GM08714 (cell line): ENCODE results near the gene ATP6V1A.

ENCODE experiments used
- H3K4me3 ChIP-seq: fragments of 200-500 bp; sonication (Bioruptor generic); 2 replicates; pipeline ENCODE4 v1.5.1; 2014; ENCODE audit warnings: mild to moderate bottlenecking, low read length, inconsistent platforms
- ZNF274 ChIP-seq: IDR thresholded peaks from 2 replicates; pipeline ENCODE4 v1.6.1; 2012; ENCODE audit warnings: mild to moderate bottlenecking, low read depth, low read length

ATP6V1A gene

DNA sequence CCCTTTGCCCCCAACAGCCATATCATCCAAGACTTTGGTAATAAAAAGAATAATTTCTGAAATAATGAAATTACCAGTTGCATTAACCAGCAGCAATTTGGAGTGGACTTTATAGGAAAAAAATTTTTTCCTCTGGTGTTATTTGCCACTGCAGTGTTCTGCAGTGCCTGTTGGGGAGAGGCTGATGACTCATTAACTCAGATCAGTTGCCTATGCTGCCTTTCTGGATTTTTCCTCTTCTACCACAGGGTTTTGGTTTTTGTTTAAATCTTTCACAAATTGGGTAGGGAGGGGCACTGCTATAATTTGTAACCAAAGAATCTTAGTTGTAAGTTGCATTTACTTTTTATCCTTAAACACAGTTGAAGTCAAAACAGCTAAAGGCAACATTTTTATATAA lies 22.7 kb downstream of the ATP6V1A start:
- TF ChIP-seq ZNF274, result no peak
- H3K4me3 ChIP-seq, result no peak overlapping the region

- no peak overlapping the region for H3K4me3 ChIP-seq
- no peak for TF ChIP-seq ZNF274
These were observed 25.2 kb downstream of the ATP6V1A start for GRCh38 chr3:113771993-113772392.

- H3K4me3 ChIP-seq, result no peak overlapping the region
- TF ChIP-seq ZNF274, result no peak
These were observed 26.5 kb downstream of the ATP6V1A start for GRCh38 chr3:113773381-113773780.

DNA sequence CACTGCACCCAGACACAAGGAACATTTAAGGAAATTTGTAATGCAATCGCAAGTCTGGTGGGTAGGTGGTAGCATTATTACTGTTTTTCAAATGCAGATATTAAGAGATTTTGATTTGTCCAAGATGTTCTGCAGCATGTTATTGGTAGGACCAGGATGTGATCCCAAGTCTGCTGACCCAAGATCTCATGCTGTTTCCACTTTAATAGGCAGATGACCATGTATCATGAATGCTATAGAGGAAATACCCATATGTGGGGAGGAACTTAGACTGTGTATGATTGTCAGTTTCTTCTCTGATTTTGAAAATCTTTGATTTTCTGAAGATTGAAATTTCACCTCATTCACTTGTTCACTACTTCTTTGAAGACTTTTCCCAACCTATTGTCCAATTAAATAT lies 28.7 kb downstream of the ATP6V1A start:
- TF ChIP-seq ZNF274, result no peak
- no peak overlapping the region for H3K4me3 ChIP-seq

DNA sequence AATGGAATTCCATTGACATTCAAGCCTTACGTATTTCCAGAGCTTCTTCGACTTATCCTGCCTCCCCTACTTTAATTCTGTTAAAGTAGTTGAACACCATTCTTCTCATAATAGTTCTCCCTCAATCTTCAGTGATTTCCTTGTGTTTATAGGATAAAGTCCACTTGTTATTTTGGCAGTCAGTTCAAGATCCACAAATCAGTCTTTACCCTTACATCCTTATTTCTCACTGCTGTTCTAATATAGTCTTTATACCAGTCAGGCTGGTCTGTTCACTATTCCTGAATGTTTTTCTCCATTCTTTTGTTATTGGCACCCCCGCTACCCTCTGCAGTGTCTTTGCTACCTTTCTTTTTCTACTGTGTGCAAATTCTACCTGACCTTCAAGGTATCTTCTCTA lies 29.7 kb downstream of the ATP6V1A start:
- H3K4me3 ChIP-seq, result no peak overlapping the region
- TF ChIP-seq ZNF274, result no peak

DNA sequence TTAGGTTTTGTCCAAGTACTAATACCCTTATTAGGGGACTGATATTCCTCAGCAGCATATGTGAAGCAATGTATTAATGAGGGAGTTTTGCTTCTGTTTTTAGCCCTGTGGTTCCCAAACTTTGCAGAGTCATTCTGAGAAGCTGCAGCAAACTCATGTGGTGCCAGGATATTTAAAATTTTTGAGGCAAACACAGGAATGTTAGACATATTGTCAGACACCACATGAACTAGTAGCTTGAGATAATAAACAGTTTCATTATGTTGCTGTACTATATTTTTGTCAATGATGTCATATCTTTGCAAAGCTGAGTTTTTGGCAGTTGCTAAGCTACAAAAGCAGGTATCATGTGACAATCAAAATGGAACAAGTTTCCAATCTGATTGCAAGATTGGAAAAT lies 36.6 kb downstream of the ATP6V1A start:
- no peak overlapping the region for H3K4me3 ChIP-seq
- TF ChIP-seq ZNF274, result no peak

DNA sequence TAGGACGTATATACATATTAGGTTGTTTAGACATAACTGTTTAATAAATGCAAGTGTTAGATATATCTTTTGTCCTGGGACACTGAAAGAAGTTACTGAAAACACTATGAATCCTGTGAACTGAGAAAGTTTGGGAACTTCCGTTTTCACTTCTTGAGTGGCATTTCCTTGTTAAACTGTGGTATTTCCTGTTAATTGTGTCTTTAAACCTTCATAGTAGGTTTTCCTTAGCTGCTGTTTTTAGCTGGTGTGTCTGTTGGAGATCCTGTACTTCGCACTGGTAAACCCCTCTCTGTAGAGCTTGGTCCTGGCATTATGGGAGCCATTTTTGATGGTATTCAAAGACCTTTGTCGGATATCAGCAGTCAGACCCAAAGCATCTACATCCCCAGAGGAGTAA lies 37.1 kb downstream of the ATP6V1A start:
- TF ChIP-seq ZNF274, result no peak
- H3K4me3 ChIP-seq, result no peak overlapping the region

DNA sequence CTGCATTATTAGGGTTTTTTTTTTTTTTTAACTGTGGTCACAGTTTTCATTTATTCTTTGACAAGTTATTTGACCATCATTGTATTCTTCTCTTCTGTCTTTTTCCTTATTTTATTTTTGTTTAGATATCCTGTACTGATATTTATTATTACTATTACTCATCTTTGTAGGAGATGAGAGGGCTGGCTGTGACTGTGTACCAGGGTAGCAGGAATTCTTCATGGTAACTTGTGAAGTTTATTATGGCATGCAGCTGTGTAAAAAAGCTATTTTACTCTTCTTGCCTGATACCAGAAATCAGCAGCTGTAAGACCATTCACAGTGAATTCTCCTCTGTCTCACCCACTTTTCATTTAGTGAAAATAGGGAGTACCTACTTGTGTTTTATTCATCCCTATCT lies 44.5 kb downstream of the ATP6V1A start:
- no peak overlapping the region for H3K4me3 ChIP-seq
- no peak for TF ChIP-seq ZNF274

DNA sequence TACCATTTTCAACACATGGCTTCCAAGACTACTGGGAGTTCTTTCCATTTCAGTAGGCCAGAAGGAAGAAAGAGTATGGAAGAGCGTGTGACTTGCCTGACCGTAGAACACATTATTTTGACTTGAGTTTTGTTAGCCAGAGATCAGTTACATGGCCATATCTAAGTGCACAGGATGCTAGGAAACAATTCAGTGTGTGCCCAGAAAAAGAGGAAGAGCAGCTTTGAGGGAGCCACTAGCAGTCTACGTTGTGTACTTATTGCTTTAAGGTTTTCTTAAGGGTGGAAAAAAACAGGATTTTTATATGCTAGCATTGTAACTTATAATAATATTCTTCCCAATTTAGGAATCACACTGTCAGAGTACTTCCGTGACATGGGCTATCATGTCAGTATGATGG lies 47.7 kb downstream of the ATP6V1A start:
- TF ChIP-seq ZNF274, result no peak
- H3K4me3 ChIP-seq, result no peak overlapping the region

GRCh38 chr3:113795693-113796092 lies 48.9 kb downstream of the ATP6V1A start:
- no peak overlapping the region for H3K4me3 ChIP-seq
- TF ChIP-seq ZNF274, result no peak

GRCh38 chr3:113802795-113803455 lies 56.1 kb downstream of the ATP6V1A start:
- no peak overlapping the region; the same call in 1 of the 2 replicates for H3K4me3 ChIP-seq
- no peak for TF ChIP-seq ZNF274

- H3K4me3 ChIP-seq, result no peak overlapping the region
- TF ChIP-seq ZNF274, result no peak
These were observed 57.8 kb downstream of the ATP6V1A start for GRCh38 chr3:113804661-113805060.

DNA sequence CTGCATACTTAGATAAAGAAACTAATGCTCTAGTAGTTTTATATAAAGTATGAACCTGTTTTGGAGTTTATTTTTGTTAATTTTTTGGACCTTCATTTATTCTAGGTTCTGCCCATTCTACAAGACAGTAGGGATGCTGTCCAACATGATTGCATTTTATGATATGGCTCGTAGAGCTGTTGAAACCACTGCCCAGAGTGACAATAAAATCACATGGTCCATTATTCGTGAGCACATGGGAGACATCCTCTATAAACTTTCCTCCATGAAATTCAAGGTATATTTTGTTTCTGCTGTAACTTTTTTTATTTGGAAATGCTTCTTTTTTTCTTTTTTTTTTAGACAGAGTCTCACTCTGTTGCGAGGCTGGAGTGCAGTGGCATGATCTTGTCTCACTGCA lies 58.4 kb downstream of the ATP6V1A start:
- no peak overlapping the region for H3K4me3 ChIP-seq
- no peak for TF ChIP-seq ZNF274

DNA sequence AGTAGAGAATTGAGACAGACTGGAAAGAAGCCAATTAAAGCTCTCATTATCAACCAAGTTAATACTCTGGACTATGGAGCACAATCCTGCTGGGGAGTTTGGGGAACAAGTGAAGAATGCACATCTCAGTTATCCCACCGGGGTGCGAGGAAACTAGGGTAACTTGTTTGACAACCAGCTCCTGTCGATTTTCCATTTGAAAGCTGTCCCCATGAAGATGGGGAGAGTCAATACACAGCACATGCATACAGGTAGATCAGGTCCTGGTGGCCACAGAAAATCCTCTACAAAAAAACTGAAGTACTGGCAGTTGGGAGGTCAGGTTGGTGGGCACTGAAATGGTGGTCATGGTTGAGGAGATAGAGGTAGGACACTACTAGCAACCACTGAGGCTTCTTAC lies 66.0 kb downstream of the ATP6V1A start:
- H3K4me3 ChIP-seq, result no peak overlapping the region
- TF ChIP-seq ZNF274, result no peak

- no peak overlapping the region for H3K4me3 ChIP-seq
- TF ChIP-seq ZNF274, result no peak
These were observed 73.0 kb downstream of the ATP6V1A start for GRCh38 chr3:113819866-113820265.

DNA sequence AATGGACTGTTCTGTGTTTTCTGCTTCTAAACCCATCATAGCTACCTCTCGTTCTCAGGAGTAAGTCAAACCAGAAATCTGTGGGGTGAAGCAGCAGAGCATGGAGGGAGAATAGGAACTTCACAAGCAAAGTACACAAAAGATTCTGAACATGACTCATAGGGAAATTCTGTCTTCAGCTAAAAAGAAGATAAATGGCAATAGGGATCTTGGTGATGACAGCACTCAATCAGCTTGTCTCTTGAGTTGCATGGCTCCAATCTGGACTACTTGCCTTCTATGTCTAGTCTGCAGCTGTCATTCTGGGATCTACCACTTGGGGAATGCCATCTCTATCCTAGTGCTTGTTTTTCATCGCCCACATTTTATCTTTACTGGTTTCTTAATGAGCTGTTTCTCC lies 78.3 kb downstream of the ATP6V1A start:
- no peak for TF ChIP-seq ZNF274
- H3K4me3 ChIP-seq, result no peak overlapping the region; the same call in 1 of the 2 replicates
